Measurements from ENCODE around the gene AGRN.
A peak's percentile ranks its signal among the peaks of the same experiment; 100 is the strongest.
"Not testable (repeated sequence)": the region's sequence is repeated elsewhere in the genome, so short reads cannot be mapped to it uniquely, and the experiment has no call there.

Gene AGRN

GRCh38 chr1:1020000-1020404 is at the start of gene AGRN:
Gene AGRN, plus strand, starts transcription at chr1:1020120. Its CDS starts 53 bp downstream, at chr1:1020173.
- no peak for DNase-seq

GRCh38 chr1:970242-970972 is 49.5 kb upstream of the AGRN start:
- no peak for DNase-seq

- no peak for DNase-seq
Observed at GRCh38 chr1:970973-971730, 48.8 kb upstream of the AGRN start.

- no peak for DNase-seq
Observed at GRCh38 chr1:971751-972506, 48.0 kb upstream of the AGRN start.

GRCh38 chr1:972726-973458 is 47.0 kb upstream of the AGRN start:
- no peak for DNase-seq

- DNase-seq = no peak
Observed at GRCh38 chr1:973459-974292, 46.2 kb upstream of the AGRN start.

GRCh38 chr1:974293-974640 is 45.7 kb upstream of the AGRN start:
- DNase-seq = no peak

GRCh38 chr1:974687-975328 is 45.1 kb upstream of the AGRN start:
- no peak for DNase-seq

- no peak for DNase-seq
Observed at GRCh38 chr1:975365-975764, 44.6 kb upstream of the AGRN start.

- peak; percentile 54 for DNase-seq
Observed at GRCh38 chr1:975896-976683, 43.8 kb upstream of the AGRN start.

GRCh38 chr1:976791-977190 is 43.1 kb upstream of the AGRN start:
- DNase-seq = not testable (repeated sequence)

GRCh38 chr1:978069-978834 is 41.7 kb upstream of the AGRN start:
- no peak for DNase-seq

GRCh38 chr1:978835-979743 is 40.8 kb upstream of the AGRN start:
- no peak for DNase-seq

GRCh38 chr1:979744-980072 is 40.2 kb upstream of the AGRN start:
- DNase-seq = no peak

GRCh38 chr1:980137-980571 is 39.8 kb upstream of the AGRN start:
- no peak for DNase-seq

- no peak for DNase-seq
Observed at GRCh38 chr1:980602-981395, 39.1 kb upstream of the AGRN start.

- no peak for DNase-seq
Observed at GRCh38 chr1:981491-981954, 38.4 kb upstream of the AGRN start.
